Measurements from ENCODE around the gene TCF4. TPM values are rescaled to one million over a fixed set of nuclear protein-coding genes. Genes with fewer than 3 reads are reported as not detected.

Gene TCF4
- total RNA-seq, 1 donor from 2014 or later = 3.9 TPM

- intact Hi-C loops (cut with micrococcal nuclease) = loop anchor here (10.0 kb wide), 3 partner anchors 366 to 886 kb away; no protein-coding TSS in a partner anchor
Measured at GRCh38 chr18:55418439-55418838, 169.6 kb downstream of the TCF4 start.

- intact Hi-C loops (cut with micrococcal nuclease) = loop anchor here (10.0 kb wide), 3 partner anchors 368 to 888 kb away; no protein-coding TSS in a partner anchor
Measured at GRCh38 chr18:55416791-55417190, 171.2 kb downstream of the TCF4 start.

- intact Hi-C loops (cut with micrococcal nuclease) = loop anchor here (1.0 to 10.0 kb wide), 8 partner anchors 107 to 1294 kb away; partner anchors contain the start of gene TCF4
Measured at GRCh38 chr18:55415258-55415871, 172.6 kb downstream of the TCF4 start.

- intact Hi-C loops (cut with micrococcal nuclease) = loop anchor here (2.0 to 10.0 kb wide), 4 partner anchors 174 to 890 kb away; partner anchors contain the start of gene TCF4
Measured at GRCh38 chr18:55414475-55414874, 173.5 kb downstream of the TCF4 start.

- intact Hi-C loops (cut with micrococcal nuclease) = loop anchor here (10.0 kb wide), 3 partner anchors 371 to 891 kb away; no protein-coding TSS in a partner anchor
Measured at GRCh38 chr18:55413474-55413873, 174.5 kb downstream of the TCF4 start.

DNA sequence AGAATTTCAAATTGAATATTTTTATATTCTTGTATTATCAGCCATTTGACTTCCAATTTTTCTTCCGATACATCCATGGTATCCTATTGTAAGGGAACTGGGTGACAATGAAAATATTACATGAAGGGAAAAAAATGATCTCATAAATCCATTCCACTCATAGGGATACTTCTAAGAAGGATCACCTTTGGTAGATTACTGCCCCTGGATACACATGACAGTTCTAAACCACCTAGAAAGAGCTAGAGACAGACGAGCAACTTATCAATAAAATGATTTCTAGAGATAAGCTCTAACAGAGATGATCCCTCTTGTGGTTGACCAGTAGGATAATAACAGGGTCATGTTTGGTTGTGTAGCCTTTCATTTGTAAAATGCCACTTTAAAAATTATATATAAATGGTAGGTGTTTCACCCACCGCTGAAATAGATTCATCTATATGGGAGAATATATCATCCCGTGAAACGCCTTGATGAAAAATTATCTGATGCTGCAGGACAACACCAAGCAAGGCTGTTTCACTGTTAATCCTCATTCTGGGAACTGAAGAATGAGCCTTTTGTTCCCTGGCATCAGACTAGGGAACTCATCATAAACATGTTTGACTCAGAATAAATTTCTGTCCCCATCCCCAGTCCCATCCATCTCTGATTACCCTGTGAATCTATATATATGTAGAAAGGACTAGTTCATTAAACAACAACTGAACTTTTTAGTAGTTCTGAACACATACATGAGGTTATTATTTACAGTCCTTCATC, 180.0 kb downstream of the TCF4 start:
- intact Hi-C loops (cut with micrococcal nuclease) = no loop called here

DNA sequence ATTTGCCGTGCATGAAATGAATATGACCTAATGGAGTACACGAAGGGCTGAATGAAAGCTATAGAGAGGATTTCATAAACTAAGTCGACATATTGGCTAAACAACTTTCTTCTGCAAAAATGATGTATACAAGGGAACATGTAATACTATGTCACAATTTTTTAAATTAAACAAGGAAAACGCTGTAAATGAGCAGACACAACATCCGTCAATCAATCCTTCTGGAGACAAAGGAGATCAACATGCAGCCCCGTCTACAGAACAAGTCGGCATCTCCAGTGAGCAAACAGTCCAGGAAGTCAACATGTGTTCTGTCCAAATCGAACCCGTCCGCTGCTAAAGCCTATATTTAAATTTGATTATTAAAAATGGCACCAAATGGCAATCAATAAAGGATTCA, 180.8 kb downstream of the TCF4 start:
- intact Hi-C loops (cut with micrococcal nuclease) = no loop called here

DNA sequence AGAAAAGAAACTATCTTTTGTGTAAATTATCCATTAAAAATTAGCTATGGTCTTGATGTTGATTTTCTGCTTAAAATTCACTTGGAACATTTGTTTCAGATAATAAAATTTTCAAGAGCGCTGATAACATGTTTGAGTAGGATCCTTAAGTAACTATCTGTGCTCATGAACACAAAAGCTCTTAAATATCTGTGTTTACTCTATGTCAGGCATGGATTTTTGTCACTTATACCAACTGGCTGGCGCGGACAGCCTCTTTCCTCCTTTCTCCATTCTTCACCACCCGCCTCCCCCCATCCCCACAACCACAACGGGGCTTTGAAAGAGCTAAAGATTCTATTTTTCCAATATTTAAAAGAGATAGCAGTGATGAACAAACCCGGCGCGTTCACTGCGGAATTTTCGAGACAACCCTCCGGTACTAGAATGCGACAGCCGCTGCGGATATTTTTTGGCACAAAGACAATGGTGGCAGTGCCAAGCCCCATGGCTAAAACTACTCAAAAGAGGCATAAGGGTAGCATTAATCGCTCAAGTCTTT, 181.5 kb downstream of the TCF4 start:
- intact Hi-C loops (cut with micrococcal nuclease) = no loop called here

DNA sequence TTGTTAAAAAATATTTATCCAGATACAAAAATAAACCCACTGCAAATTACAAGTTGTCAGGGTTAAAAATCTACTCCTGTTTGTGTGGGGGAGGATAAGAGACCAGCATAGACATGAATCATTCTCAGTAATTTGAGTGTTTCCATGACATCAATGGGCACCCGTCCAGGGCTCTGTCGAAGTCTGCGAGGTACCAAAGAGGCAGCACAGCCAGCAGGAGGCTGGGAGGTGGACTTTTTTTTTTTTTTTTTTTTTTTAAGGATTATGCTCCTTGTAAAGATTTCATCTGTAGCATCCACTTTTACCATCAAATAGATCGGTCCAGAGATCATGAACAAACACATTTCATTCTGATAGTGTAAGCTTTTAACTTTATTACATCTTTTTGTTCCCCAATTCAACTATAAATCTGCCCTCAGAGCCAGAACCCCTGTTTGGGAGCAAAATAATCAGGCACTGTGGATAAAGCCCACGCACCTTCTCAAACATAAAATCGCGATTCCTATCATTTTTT, 182.0 kb downstream of the TCF4 start:
- intact Hi-C loops (cut with micrococcal nuclease) = no loop called here

DNA sequence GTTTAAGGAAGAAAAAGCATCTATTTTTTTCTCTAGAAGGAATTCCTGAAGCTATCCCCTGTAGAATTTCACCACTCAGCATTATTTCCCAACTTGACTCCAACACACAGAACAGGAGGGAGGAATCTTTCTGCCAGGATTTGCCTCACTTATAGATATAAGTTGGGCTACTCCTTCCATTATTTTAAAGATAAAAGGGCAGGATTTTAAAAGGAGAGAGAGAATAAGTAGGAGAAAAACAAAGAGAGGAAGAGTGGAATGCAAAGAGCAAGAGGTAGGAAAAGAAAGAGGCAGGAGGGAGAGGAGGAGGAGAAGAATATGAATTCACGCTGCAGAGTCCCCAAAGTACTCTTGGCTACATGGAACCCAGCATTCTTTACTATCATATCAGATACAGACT, 182.5 kb downstream of the TCF4 start:
- intact Hi-C loops (cut with micrococcal nuclease) = no loop called here

DNA sequence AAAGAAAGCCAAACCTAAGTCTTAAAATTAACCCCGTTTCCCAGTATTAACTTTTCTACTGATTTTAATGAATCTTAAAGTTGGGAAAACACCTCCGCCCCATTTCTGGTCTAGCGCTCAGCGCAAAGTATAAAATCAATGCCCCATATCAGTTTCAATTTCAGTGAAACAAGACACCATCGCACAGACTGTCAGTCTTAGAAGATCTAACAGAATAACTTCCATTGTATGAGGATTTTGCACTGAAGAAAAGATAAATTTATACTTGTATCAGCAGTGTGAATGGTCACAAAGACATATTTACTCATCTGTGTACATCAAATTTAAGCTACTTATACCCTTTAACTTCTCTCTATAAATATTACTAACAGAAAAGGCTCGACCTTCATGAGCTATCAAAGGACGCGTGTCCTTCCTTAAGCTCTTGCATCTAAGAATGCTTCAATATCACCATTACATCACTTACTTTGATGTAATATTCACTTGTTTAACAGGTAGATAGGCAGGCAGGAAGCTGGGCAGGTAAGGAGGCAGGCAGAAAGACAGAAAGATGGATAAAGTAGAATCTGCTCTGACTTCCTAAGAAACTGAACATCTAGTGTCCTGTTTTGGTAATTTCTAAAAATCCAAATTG, 183.0 kb downstream of the TCF4 start:
- intact Hi-C loops (cut with micrococcal nuclease) = no loop called here

DNA sequence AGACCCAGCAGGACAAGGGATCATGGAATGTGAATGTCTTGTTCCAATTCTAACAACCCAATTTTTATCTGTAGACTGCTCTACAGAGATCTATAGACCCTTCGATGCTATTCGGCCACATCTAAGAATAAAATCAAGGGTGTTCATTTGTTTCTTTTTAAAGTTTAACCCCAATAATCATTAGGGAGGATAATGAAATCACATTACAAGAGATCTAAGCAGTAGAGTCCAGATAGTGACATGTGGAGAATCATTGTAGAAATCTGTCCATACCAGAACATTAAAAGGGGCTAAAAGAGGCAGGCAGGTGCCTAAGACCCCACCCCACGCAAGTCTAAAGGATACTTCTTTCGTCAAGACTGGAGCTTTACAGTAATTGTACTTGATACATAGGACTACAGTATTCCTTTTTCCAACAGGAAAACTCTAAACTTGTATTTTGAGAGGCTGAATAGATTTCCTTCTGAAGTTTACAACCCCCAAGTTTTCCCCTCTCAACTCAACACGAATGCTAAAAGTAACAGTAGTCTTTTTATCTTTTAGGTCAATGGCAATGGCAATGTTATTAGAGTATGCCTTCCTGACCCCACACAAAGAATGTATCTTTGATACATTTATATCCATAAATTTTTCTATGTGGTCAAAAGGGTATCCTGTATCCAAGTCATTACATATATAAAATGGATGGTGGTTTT, 183.7 kb downstream of the TCF4 start:
- intact Hi-C loops (cut with micrococcal nuclease) = no loop called here

GRCh38 chr18:55403421-55403949, 184.5 kb downstream of the TCF4 start:
- intact Hi-C loops (cut with micrococcal nuclease) = no loop called here

- intact Hi-C loops (cut with micrococcal nuclease) = no loop called here
Measured at GRCh38 chr18:55402731-55403405, 185.1 kb downstream of the TCF4 start.

DNA sequence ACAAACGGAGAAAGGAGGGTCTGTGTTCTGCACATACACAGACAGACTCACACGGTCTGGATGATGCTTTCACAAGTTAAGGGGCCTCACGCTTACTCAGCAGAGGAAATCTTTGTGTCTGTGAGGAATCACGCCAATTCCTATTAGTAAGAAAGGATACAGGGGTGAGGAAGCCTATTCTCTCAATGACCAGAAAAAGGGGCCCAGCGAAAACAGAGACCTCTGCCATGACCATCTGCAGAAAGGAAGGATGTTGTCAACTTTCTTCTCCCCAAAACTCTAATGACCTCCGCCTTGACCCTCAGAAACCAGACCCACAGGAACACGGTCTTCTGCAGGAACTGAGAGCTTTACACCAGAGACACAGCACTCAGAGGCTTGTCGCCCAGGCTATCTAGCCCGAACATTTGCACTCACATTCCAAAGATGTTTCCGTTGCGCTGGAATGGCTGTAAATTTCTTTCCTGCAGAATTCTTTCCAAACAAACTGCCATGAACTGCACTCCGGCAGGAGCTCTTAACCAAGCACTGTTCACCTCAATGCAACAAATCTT, 186.3 kb downstream of the TCF4 start:
- intact Hi-C loops (cut with micrococcal nuclease) = no loop called here

GRCh38 chr18:55400590-55401541, 187.1 kb downstream of the TCF4 start:
- intact Hi-C loops (cut with micrococcal nuclease) = no loop called here

GRCh38 chr18:55400081-55400480, 187.9 kb downstream of the TCF4 start:
- intact Hi-C loops (cut with micrococcal nuclease) = no loop called here

DNA sequence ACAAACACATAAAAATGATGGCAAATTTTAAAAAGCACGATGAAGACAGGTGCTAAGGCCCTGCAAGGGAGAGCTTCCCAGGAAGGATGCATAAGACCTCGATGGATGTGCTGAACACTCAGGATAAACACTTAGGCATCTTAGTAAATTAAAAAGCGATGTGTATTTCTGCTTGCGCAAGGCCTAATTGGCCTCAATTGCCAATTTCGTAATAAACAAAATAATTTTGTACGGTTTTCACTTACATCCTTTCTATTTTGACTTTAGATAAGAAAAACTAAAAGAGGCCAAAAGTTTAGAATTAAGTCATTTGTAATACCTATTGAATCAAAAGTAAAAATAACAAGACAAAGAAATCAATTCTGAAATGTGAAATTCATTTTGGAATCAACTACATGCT, 189.1 kb downstream of the TCF4 start:
- intact Hi-C loops (cut with micrococcal nuclease) = no loop called here

DNA sequence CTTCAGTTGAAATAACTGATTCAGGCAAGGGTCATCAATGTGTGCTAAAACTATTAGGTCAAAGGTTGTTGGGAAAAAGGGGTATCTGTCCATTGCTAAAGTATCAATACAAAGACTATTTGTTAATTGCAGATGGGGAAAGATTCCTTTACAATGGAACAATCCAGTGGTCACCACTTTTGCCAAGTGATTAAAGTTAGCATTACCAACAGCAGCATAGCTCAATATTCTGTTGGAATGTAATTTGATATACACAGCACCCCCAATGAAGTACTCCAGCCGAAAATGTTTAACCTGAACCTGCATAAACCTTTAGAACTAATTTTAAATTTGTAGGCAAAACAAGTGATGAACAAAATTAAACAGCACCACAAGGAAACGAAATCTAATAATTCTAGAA, 191.0 kb downstream of the TCF4 start:
- intact Hi-C loops (cut with micrococcal nuclease) = no loop called here

Data from T-helper 1 cell treated with Interleukin-12 subunit alpha and Interleukin-12 subunit beta and Interleukin-4 antibody, amounts not matched to agents 30 ng/mL and 1 ng/mL, for 36 hours (primary cell).